Hepatocyte (in vitro differentiated cells): ENCODE data around the gene CCDC59. TPM values are rescaled to one million over a fixed set of nuclear protein-coding genes. Genes with fewer than 3 reads are reported as not detected.

ENCODE experiments used
- DNase-seq: peaks from one replicate; pipeline ENCODE4 v3.0.0-alpha.2; 2016; ENCODE audit warnings: low spot score
- H2AFZ ChIP-seq: fragments of 200-600 bp; sonication (generic); 2 replicates; pipeline ENCODE4 v1.6.0; 2016; ENCODE audit warnings: antibody characterized with exemption, mild to moderate bottlenecking
- H3K27ac ChIP-seq: fragments of 200-600 bp; sonication (generic); 2 replicates; pipeline ENCODE4 v1.5.1; 2016; ENCODE audit warnings: mild to moderate bottlenecking
- H3K27me3 ChIP-seq: fragments of 200-600 bp; sonication (generic); 2 replicates; pipeline ENCODE4 v1.6.1; 2016
- H3K36me3 ChIP-seq: fragments of 200-600 bp; sonication (generic); replicated peaks from 2 replicates; pipeline ENCODE4 v1.5.1; 2016; ENCODE audit warnings: low read depth; ENCODE audit not compliant: insufficient read depth
- H3K4me1 ChIP-seq: fragments of 200-600 bp; sonication (generic); 2 replicates; pipeline ENCODE4 v1.5.1; 2016; ENCODE audit warnings: mild to moderate bottlenecking, moderate library complexity; ENCODE audit not compliant: insufficient read depth
- H3K4me2 ChIP-seq: fragments of 200-600 bp; sonication (generic); 2 replicates; pipeline ENCODE4 v1.6.0; 2016
- H3K4me3 ChIP-seq: fragments of 200-600 bp; sonication (generic); 2 replicates; pipeline ENCODE4 v1.5.1; 2016; ENCODE audit warnings: mild to moderate bottlenecking
- H3K79me2 ChIP-seq: fragments of 200-600 bp; sonication (generic); 2 replicates; pipeline ENCODE4 v1.6.0; 2017; ENCODE audit warnings: mild to moderate bottlenecking
- H3K9me2 ChIP-seq: fragments of 200-600 bp; sonication (generic); replicated peaks from 2 replicates; pipeline ENCODE4 v1.6.0; 2017; ENCODE audit warnings: mild to moderate bottlenecking; ENCODE audit not compliant: insufficient read depth
- H3K9me3 ChIP-seq: fragments of 200-600 bp; sonication (generic); 2 replicates; pipeline ENCODE4 v1.5.1; 2016; ENCODE audit warnings: low read depth, mild to moderate bottlenecking
- H4K20me1 ChIP-seq: fragments of 200-600 bp; sonication (generic); 2 replicates; pipeline ENCODE4 v1.6.0; 2016; ENCODE audit warnings: mild to moderate bottlenecking; ENCODE audit not compliant: insufficient read depth, poor library complexity, severe bottlenecking
- EZH2 ChIP-seq: fragments of 200-600 bp; sonication (generic); IDR thresholded peaks from 2 replicates; pipeline ENCODE4 v1.6.1; 2016; ENCODE audit warnings: antibody characterized with exemption, mild to moderate bottlenecking, borderline replicate concordance
- EZH2phosphoT487 ChIP-seq: fragments of 200-600 bp; sonication (generic); IDR thresholded peaks from one replicate; pipeline ENCODE4 v1.6.1; 2018; ENCODE audit warnings: antibody characterized with exemption, mild to moderate bottlenecking, low read depth, moderate library complexity; ENCODE audit not compliant: unreplicated experiment, severe bottlenecking
- WGBS: methylation state at CpG from one replicate; pipeline ENCODE4 v1.1.6; 2016; ENCODE audit warnings: low lambda C conversion rate; ENCODE audit errors: missing lambda C conversion rate; 5-methylcytosine and 5-hydroxymethylcytosine counted together
- polyA plus RNA-seq: library from polyadenylated mRNA; unstranded; fragments of >200 nt; fragmentation: Nextera tagmentation; extraction: Ambion mirVana; gene quantifications from 2 replicates; pipeline ENCODE4 v1.2.1, GENCODE V29; 2016
- total RNA-seq: library from RNA; depleted of rRNA; stranded (reverse); fragments of >200 nt; gene quantifications from 2 replicates; pipeline ENCODE4 v1.2.3, GENCODE V29; 2014
- TF ChIP-seq, protein P1 (sequence below): fragments of 200-600 bp; sonication (generic); IDR thresholded peaks from 2 replicates; pipeline ENCODE4 v1.5.1; 2016; ENCODE audit warnings: antibody characterized with exemption, mild to moderate bottlenecking; ENCODE audit not compliant: poor library complexity

Gene CCDC59
- total and polyA plus RNA-seq, 2 experiments from 2014 or later: 29.6 to 67.7 TPM

DNA sequence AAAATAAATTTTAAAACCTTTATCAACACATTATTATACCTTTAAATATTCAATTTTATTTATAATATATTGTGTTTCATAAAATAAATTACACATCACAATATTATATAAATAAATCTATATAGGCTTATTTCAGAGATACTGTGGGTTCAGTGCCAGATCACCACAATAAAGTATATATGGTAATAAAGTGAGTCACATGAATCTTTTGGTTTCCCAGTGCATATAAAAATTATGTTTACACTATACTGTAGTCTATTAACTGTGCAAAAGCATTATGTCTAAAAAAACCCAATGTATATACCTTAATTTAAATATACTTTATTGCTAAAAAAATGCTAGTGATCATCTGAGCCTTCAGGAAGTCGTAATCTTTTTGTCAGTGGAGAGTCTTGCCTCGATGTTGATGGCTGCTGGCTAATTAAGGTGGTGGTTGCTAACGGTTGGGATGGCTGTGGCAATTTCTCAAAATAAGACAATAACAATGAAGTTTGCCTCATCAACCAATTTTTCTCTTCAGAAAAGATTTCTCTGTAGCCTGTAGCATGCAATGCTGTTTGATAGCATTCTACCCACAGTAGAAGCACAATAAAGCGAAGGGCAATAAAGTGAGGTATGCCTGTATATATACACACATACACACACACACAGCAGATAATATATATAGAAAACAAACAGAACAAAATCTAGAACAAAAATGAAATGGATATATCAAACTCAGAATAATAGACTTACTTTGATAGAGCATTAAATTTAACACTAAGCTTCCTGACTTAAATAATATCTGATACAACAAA is 32.4 kb downstream of the CCDC59 start:
- H3K9me2 ChIP-seq: no peaks in the 10 kb centered on the region
- WGBS: 72% methylated on average over 4 of the region's 4 CpGs
- H3K36me3 ChIP-seq: no peaks in the 10 kb centered on the region
- no peaks in the 10 kb centered on the region for H3K9me3 ChIP-seq
- no peak overlapping the region for H3K4me2 ChIP-seq
- no peaks in the 10 kb centered on the region for H4K20me1 ChIP-seq
- DNase-seq: no peak
- TF ChIP-seq EZH2: no peak
- TF ChIP-seq, protein P1, sequence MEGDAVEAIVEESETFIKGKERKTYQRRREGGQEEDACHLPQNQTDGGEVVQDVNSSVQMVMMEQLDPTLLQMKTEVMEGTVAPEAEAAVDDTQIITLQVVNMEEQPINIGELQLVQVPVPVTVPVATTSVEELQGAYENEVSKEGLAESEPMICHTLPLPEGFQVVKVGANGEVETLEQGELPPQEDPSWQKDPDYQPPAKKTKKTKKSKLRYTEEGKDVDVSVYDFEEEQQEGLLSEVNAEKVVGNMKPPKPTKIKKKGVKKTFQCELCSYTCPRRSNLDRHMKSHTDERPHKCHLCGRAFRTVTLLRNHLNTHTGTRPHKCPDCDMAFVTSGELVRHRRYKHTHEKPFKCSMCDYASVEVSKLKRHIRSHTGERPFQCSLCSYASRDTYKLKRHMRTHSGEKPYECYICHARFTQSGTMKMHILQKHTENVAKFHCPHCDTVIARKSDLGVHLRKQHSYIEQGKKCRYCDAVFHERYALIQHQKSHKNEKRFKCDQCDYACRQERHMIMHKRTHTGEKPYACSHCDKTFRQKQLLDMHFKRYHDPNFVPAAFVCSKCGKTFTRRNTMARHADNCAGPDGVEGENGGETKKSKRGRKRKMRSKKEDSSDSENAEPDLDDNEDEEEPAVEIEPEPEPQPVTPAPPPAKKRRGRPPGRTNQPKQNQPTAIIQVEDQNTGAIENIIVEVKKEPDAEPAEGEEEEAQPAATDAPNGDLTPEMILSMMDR: no peak
- no peak for TF ChIP-seq EZH2phosphoT487
- no peak overlapping the region for H3K27ac ChIP-seq
- H3K27me3 ChIP-seq: no peaks in the 10 kb centered on the region
- H3K4me1 ChIP-seq: no peaks in the 10 kb centered on the region
- no peak overlapping the region for H3K4me3 ChIP-seq
- H3K79me2 ChIP-seq: no peaks in the 10 kb centered on the region
- peak overlapping the region; percentile 36 for H2AFZ ChIP-seq

DNA sequence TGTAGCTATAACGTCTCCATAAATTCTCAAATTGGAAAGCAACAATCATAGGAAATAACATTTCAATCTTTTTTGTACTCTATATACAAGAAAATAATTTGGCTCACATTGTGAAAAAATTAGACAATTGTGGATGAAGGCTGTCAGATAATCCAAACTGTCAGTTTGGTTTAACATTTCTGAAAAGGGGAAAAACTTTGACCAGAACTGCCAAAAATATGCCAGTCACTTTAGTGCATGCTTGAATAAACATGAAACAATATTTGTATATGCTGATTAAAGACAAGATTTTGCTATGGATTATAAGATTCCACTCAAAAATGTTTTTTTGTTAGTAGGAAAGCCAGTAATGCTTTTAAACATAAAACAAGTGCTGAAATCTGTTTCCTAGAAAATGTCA is 38.9 kb downstream of the CCDC59 start:
- WGBS: 81% methylated on average over 1 of the region's 1 CpG
- DNase-seq: no peak
- Histone ChIP-seq H3K79me2 (no peaks in the 10 kb centered on the region), H3K9me2 (no peaks in the 10 kb centered on the region), H3K36me3 (no peaks in the 10 kb centered on the region), H3K4me1 (no peaks in the 10 kb centered on the region), H3K9me3 (no peaks in the 10 kb centered on the region), H3K27ac (no peak overlapping the region), H3K4me2 (no peak overlapping the region), H2AFZ (no peak overlapping the region), H3K4me3 (no peak overlapping the region), H4K20me1 (no peaks in the 10 kb centered on the region), H3K27me3 (no peaks in the 10 kb centered on the region)
- TF ChIP-seq, protein P1: no peak
- TF ChIP-seq EZH2phosphoT487: no peak
- no peak for TF ChIP-seq EZH2

DNA sequence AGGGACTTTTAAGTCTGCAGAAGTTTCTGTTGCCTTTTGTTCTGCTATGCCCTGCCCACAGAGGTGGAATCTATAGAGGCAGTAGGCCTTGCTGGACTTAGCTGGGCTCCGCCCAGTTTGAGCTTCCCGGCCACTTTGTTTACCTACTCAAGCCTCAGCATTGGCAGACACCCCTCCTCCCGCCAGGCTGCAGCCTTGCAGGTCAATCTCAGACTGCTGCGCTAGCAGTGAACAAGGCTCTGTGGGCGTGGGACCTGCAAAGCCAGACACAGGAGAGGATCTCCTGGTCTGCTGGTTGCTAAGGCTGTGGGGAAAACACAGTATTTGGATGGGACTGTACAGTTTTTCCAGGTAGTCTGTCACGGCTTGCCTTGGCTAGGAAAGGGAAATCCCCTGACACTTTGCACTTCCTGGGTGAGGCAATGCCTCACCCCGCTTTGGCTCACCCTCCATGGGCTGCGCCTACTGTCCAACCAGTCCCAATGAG is 43.7 kb downstream of the CCDC59 start:
- 26% methylated on average over 8 of the region's 8 CpGs for WGBS
- Histone ChIP-seq H3K27ac (no peak overlapping the region), H3K9me3 (no peaks in the 10 kb centered on the region), H3K4me3 (no peak overlapping the region), H3K9me2 (no peaks in the 10 kb centered on the region), H3K79me2 (no peaks in the 10 kb centered on the region), H3K4me1 (no peaks in the 10 kb centered on the region), H4K20me1 (no peaks in the 10 kb centered on the region), H3K4me2 (peak overlapping the region; percentile 55), H3K27me3 (no peaks in the 10 kb centered on the region), H3K36me3 (no peaks in the 10 kb centered on the region), H2AFZ (peak overlapping the region; percentile 2)
- peak; percentile 77 for DNase-seq
- no peak for TF ChIP-seq EZH2
- no peak for TF ChIP-seq EZH2phosphoT487
- TF ChIP-seq, protein P1: no peak

Other genes with a start within 250 kb of the CCDC59 start
- 15.3 and 21.9 TPM in 2 replicates for gene METTL25, start 142 bp upstream of the CCDC59 start, total RNA-seq
- gene METTL25, start 142 bp upstream of the CCDC59 start, polyA plus RNA-seq: 9.9 and 12.5 TPM in 2 replicates